ENCODE measurements around the gene CNBP.

Gene CNBP

DNA sequence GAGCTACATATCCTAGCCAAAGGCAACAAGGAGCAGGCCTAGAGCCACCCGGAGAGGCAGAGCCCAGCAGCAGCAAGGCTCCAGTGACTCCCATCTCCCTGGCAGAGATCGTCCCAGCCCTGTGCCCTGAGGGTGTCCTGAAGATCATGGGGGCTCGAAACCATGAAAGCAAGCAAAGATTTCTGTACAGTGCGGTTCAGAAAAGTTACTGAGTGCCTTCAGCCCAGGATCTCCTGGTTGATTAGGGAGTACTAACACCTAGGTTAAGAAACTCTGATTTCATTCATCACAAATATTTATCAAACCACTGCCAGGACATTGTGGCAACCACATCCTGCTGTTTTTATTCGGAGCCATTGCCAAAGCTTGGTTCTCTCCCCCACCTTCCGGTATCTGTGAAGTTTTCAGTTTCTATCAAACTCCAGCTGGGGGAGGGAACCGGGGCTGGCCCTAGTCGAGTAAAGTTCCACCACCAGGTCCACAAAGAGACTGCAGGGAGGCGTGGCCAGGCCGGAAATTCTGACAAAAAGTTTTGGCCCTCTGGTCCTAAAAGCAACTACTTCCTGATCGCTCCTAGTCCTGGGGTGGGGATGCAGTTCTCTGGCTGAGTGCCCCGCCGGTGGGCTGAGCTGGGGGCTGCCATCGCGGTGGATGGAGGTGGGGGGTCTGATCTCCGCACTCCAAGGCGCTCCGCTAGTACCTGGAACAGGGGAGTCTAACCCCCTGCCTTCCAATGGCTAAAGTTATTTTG is 63.3 kb downstream of the CNBP start:
- TF ChIP-seq, protein P1, sequence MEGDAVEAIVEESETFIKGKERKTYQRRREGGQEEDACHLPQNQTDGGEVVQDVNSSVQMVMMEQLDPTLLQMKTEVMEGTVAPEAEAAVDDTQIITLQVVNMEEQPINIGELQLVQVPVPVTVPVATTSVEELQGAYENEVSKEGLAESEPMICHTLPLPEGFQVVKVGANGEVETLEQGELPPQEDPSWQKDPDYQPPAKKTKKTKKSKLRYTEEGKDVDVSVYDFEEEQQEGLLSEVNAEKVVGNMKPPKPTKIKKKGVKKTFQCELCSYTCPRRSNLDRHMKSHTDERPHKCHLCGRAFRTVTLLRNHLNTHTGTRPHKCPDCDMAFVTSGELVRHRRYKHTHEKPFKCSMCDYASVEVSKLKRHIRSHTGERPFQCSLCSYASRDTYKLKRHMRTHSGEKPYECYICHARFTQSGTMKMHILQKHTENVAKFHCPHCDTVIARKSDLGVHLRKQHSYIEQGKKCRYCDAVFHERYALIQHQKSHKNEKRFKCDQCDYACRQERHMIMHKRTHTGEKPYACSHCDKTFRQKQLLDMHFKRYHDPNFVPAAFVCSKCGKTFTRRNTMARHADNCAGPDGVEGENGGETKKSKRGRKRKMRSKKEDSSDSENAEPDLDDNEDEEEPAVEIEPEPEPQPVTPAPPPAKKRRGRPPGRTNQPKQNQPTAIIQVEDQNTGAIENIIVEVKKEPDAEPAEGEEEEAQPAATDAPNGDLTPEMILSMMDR (IDR thresholded peaks at IDR 0.05; ENCODE audit: control insufficient read depth, extremely low read depth, insufficient read depth): no peak

DNA sequence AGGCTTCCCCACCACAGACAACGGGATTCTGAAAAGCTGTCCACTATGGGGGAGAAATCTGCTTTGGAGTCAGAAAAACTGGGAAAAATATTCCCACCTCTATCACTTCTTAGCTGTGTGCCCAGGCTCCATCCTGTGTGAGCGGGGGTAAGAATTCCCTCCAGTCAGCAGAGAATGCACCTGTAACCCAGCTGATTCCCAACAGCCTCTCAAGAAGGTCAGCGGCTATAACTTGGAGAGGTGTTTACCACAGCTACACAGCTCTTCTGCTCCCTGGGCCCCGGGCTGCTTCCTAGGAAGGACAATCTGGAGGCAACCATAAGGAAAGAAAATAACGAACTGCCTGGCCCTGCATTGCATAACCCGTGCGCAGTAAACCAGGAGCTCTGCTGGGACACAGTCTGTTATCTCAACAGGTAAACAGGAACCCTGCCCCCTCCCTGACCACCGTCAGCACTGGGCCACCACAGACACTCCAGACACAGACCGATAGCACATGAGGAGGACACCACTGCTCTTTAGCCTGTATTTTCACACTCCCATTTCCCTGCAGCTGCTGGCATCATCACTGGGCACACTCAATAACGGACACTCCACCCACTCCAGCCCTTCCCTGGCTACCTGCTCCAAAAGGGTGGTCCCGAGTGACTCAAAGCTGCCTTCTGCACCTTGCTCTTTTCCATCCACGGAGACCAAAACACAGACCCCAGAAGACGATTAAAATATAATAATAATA is 64.2 kb downstream of the CNBP start:
- TF ChIP-seq, protein P1 (IDR thresholded peaks at IDR 0.05; ENCODE audit: control insufficient read depth, extremely low read depth, insufficient read depth): no peak
- peak overlapping the region; percentile 70 for H3K4me3 ChIP-seq (ENCODE audit: low read depth, low read length)
- DNase-seq (ENCODE audit: low read depth): no peak

More for the DNA sequence above, 63.3 kb downstream of the CNBP start:
- H3K4me3 ChIP-seq (ENCODE audit: low read depth, low read length): peak overlapping the region; percentile 70
- DNase-seq (ENCODE audit: low read depth): peak; percentile 80

DNA sequence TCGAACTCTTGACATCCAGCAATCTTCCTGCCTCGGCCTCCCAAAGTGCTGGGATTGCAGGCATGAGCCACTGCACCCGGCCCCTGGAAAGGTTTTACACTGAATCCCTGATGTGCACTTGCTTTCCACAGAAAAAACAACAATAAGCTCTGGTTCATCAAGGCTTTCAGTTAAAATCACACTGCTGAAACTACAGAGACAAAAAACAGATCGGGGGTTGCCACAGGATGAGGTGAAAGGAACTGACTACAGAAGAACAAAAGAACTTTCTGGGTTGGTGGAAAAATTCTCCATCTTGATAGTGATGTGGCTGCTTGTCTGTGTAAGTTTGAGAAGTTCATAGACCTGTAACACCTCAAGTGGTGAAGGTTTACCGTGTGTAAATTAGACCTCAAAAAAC is 65.0 kb downstream of the CNBP start:
- TF ChIP-seq, protein P1 (IDR thresholded peaks at IDR 0.05; ENCODE audit: control insufficient read depth, extremely low read depth, insufficient read depth): no peak
- DNase-seq (ENCODE audit: low read depth): no peak
- H3K4me3 ChIP-seq (ENCODE audit: low read depth, low read length): no peak overlapping the region

Data from LNCaP clone FGC (cell line).